Measurements from ENCODE around the gene TRPV4. TPM values are rescaled to one million over a fixed set of nuclear protein-coding genes. Genes with fewer than 3 reads are reported as not detected.

TRPV4 gene
- total RNA-seq, 2 experiments from 2014 or later: not detected

DNA sequence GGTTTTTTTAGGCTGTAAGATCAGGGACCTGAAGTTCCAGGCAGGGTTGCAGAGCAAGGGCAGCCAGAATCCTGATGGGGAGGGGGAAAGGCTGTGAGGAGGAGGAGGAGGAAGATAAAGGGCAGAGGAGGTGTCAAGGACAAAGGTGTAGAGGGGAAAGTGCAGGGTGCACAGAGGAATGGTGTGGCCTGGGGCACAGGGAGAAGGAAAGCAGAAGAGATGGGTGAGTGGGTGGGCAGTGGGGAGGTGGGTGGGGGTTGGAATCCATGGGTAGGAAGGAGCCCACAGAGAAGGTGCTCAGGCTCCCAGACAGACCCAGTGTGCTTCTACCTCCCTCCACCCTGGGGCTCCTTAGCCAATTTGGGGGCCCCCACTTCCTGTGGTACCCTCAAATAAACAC is 11.2 kb downstream of the TRPV4 start:
- CTCF ChIA-PET: no interaction called here
- H3K4me1 Mint-ChIP-seq (ENCODE audit: low read depth): no peaks in the 10 kb centered on the region
- intact Hi-C loops (cut with DNase I, micrococcal nuclease): no loop called here
- peaks cover 8% of the 10 kb centered on the region for H3K27me3 Mint-ChIP-seq
- H3K36me3 Mint-ChIP-seq (ENCODE audit: low read depth): no peaks in the 10 kb centered on the region
- TF ChIP-seq, protein P1, sequence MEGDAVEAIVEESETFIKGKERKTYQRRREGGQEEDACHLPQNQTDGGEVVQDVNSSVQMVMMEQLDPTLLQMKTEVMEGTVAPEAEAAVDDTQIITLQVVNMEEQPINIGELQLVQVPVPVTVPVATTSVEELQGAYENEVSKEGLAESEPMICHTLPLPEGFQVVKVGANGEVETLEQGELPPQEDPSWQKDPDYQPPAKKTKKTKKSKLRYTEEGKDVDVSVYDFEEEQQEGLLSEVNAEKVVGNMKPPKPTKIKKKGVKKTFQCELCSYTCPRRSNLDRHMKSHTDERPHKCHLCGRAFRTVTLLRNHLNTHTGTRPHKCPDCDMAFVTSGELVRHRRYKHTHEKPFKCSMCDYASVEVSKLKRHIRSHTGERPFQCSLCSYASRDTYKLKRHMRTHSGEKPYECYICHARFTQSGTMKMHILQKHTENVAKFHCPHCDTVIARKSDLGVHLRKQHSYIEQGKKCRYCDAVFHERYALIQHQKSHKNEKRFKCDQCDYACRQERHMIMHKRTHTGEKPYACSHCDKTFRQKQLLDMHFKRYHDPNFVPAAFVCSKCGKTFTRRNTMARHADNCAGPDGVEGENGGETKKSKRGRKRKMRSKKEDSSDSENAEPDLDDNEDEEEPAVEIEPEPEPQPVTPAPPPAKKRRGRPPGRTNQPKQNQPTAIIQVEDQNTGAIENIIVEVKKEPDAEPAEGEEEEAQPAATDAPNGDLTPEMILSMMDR (IDR thresholded peaks at IDR 0.05): no peak
- Histone ChIP-seq H3K36me3 (ENCODE audit: insufficient read depth, low read length) (no peaks in the 10 kb centered on the region), H3K4me1 (ENCODE audit: insufficient read depth, low read length) (no peaks in the 10 kb centered on the region), H3K9me3 (ENCODE audit: control insufficient read depth in 1 of 2, insufficient read depth in 1 of 2, low read length in 2 of 2) (no peaks in the 10 kb centered on the region), H3K4me3 (ENCODE audit: low read length) (no peak overlapping the region), H3K27ac (ENCODE audit: low read depth in 1 of 2, low read length in 2 of 2) (no peak overlapping the region), H3K27me3 (ENCODE audit: control insufficient read depth in 1 of 2, insufficient read depth in 2 of 2, low read length in 2 of 2) (no peaks in the 10 kb centered on the region)
- no peaks in the 10 kb centered on the region for H3K9me3 Mint-ChIP-seq
- no peak overlapping the region for H3K27ac Mint-ChIP-seq
- no peak overlapping the region for H3K4me3 Mint-ChIP-seq
- DNase-seq (no peak), ATAC-seq (ENCODE audit: poor library complexity) (no peak)
- POLR2A ChIA-PET: no interaction called here

DNA sequence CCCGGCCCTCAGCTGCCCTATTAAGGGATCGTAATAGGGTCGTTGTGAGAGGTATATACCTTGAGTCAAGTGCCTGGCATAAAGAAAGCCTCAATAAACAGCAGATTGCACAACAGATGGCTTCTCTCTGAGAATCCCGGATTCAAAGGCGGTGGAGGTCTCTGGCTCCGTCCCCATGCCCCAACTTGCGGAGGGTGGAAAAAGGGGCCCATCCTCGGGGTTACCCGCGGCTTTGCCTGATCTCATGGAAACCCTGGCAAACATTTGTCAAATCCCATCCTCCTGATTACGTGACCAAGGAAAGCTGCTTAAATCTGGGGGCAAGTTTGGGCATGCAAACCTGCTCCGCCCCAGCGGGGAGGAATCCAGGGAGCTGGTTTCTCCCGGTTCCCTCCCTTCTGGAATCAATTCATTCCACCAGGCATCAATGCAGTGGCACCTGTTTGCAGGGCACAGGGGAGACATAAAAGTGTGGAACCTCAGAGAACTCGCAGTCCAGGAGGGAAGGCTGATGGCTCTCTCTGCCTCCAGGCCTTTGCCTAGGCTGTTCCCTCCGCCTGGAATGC is 12.3 kb downstream of the TRPV4 start:
- ChIA-PET POLR2A (no interaction called here), CTCF (no interaction called here)
- no peaks in the 10 kb centered on the region for H3K9me3 ChIP-seq (ENCODE audit: control insufficient read depth in 1 of 2, insufficient read depth in 1 of 2, low read length in 2 of 2)
- Mint-ChIP-seq H3K27ac (no peak overlapping the region), H3K9me3 (no peaks in the 10 kb centered on the region), H3K27me3 (peaks cover 8% of the 10 kb centered on the region), H3K36me3 (ENCODE audit: low read depth) (no peaks in the 10 kb centered on the region), H3K4me1 (ENCODE audit: low read depth) (no peaks in the 10 kb centered on the region), H3K4me3 (no peak overlapping the region)
- no peak overlapping the region for H3K4me3 ChIP-seq (ENCODE audit: low read length)
- H3K27me3 ChIP-seq (ENCODE audit: control insufficient read depth in 1 of 2, insufficient read depth in 2 of 2, low read length in 2 of 2): no peaks in the 10 kb centered on the region
- no peaks in the 10 kb centered on the region for H3K36me3 ChIP-seq (ENCODE audit: insufficient read depth, low read length)
- ATAC-seq (ENCODE audit: poor library complexity) (no peak), DNase-seq (no peak)
- no peak overlapping the region for H3K27ac ChIP-seq (ENCODE audit: low read depth in 1 of 2, low read length in 2 of 2)
- H3K4me1 ChIP-seq (ENCODE audit: insufficient read depth, low read length): no peaks in the 10 kb centered on the region
- intact Hi-C loops (cut with DNase I, micrococcal nuclease): no loop called here
- TF ChIP-seq, protein P1 (IDR thresholded peaks at IDR 0.05): no peak

DNA sequence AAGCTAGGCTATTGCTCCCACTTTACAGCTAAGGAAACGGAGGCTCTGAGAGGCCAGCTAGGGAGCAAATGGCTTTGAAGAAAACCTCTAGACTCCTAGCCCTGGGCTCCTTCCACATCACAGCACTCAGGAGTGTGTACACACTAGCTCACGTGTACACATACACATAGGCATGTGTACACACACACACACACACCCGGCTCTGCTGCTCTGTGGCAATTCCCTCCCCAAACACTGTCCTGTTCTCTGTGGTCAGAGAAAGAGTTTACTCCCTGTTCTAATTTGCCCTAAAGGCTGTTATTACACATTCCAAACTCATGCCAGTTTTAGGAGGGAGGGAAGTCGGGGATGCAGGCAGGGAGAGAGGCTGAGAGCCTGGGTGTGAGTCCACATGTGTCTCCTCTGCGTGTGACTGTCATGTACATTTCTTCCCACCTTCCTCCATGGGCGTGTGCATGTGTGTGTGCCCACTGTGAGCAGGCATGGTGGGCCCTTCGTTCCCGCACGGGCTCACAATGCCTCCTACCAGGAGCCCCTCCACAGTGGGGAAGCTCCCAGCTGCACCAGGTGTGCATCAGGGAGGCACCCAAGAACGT is 14.2 kb downstream of the TRPV4 start:
- TF ChIP-seq, protein P1 (IDR thresholded peaks at IDR 0.05): no peak
- no peaks in the 10 kb centered on the region for H3K4me1 Mint-ChIP-seq (ENCODE audit: low read depth)
- peaks cover 8% of the 10 kb centered on the region for H3K27me3 Mint-ChIP-seq

More for the DNA sequence above, 14.2 kb downstream of the TRPV4 start:
- Mint-ChIP-seq H3K27ac (no peak overlapping the region), H3K9me3 (no peaks in the 10 kb centered on the region), H3K4me3 (no peak overlapping the region), H3K36me3 (ENCODE audit: low read depth) (no peaks in the 10 kb centered on the region)
- no peaks in the 10 kb centered on the region for H3K4me1 ChIP-seq (ENCODE audit: insufficient read depth, low read length)
- ATAC-seq (ENCODE audit: poor library complexity) (no peak), DNase-seq (no peak)
- H3K36me3 ChIP-seq (ENCODE audit: insufficient read depth, low read length): no peaks in the 10 kb centered on the region
- CTCF ChIA-PET: no interaction called here
- H3K27ac ChIP-seq (ENCODE audit: low read depth in 1 of 2, low read length in 2 of 2): no peak overlapping the region
- H3K27me3 ChIP-seq (ENCODE audit: control insufficient read depth in 1 of 2, insufficient read depth in 2 of 2, low read length in 2 of 2): no peaks in the 10 kb centered on the region
- intact Hi-C loops (cut with DNase I, micrococcal nuclease): no loop called here
- H3K9me3 ChIP-seq (ENCODE audit: control insufficient read depth in 1 of 2, insufficient read depth in 1 of 2, low read length in 2 of 2): no peaks in the 10 kb centered on the region
- H3K4me3 ChIP-seq (ENCODE audit: low read length): no peak overlapping the region
- POLR2A ChIA-PET: no interaction called here

Data from CD4-positive, alpha-beta T cell (primary cell).